Inferior parietal cortex (tissue), 1 donor: ENCODE measurements around the gene SLC6A7.

ENCODE experiments used
- DNase-seq: peaks from one replicate; pipeline ENCODE4 v3.0.0-alpha.2; 2016; ENCODE audit errors: extremely low spot score

SLC6A7 gene

GRCh38 chr5:150190503-150190979, 679 bp downstream of the SLC6A7 start:
- no peak for DNase-seq

GRCh38 chr5:150190987-150191386, 1.1 kb downstream of the SLC6A7 start:
- DNase-seq: no peak

GRCh38 chr5:150192462-150192861, 2.6 kb downstream of the SLC6A7 start:
- DNase-seq: no peak

GRCh38 chr5:150195736-150196485, 6.0 kb downstream of the SLC6A7 start:
- no peak for DNase-seq

- no peak for DNase-seq
These were observed 6.7 kb downstream of the SLC6A7 start for GRCh38 chr5:150196514-150196913.

GRCh38 chr5:150196986-150197385, 7.1 kb downstream of the SLC6A7 start:
- no peak for DNase-seq

GRCh38 chr5:150197476-150197875, 7.6 kb downstream of the SLC6A7 start:
- DNase-seq: no peak

- no peak for DNase-seq
These were observed 12.6 kb downstream of the SLC6A7 start for GRCh38 chr5:150202501-150202900.

GRCh38 chr5:150203832-150204589, 14.1 kb downstream of the SLC6A7 start:
- DNase-seq: no peak

- DNase-seq: no peak
These were observed 14.7 kb downstream of the SLC6A7 start for GRCh38 chr5:150204590-150204960.

GRCh38 chr5:150206098-150206778, 16.4 kb downstream of the SLC6A7 start:
- no peak for DNase-seq

GRCh38 chr5:150206779-150207115, 16.9 kb downstream of the SLC6A7 start:
- DNase-seq: no peak

- no peak for DNase-seq
These were observed 18.6 kb downstream of the SLC6A7 start for GRCh38 chr5:150208187-150209098.

GRCh38 chr5:150209099-150209635, 19.3 kb downstream of the SLC6A7 start:
- no peak for DNase-seq

- no peak for DNase-seq
These were observed 20.8 kb downstream of the SLC6A7 start for GRCh38 chr5:150210644-150211043.

GRCh38 chr5:150211156-150212030, 21.5 kb downstream of the SLC6A7 start:
- no peak for DNase-seq

GRCh38 chr5:150213530-150213929, 23.7 kb downstream of the SLC6A7 start:
- DNase-seq: no peak

GRCh38 chr5:150214289-150214688, 24.4 kb downstream of the SLC6A7 start:
- DNase-seq: no peak

- no peak for DNase-seq
These were observed 26.4 kb downstream of the SLC6A7 start for GRCh38 chr5:150215979-150216944.
